ENCODE data around the gene USP49.
"Not testable (repeated sequence)": the region's sequence is repeated elsewhere in the genome, so short reads cannot be mapped to it uniquely, and the experiment has no call there.

USP49 gene

GRCh38 chr6:41836022-41836659 lies 59.0 kb downstream of the USP49 start:
- in situ Hi-C loops (cut with HindIII; ENCODE audit: low pct_unique_long_range_greater_than_20kb, low sequenced_read_pairs): no loop called here
- TF ChIP-seq JUND (IDR thresholded peaks at IDR 0.05; ENCODE audit: low read depth): no peak
- DNase-seq (ENCODE audit: low read depth in 1 of 2, low spot score in 1 of 2): no peak

GRCh38 chr6:41832263-41832662 lies 62.9 kb downstream of the USP49 start:
- TF ChIP-seq JUND (IDR thresholded peaks at IDR 0.05; ENCODE audit: low read depth): no peak
- in situ Hi-C loops (cut with HindIII; ENCODE audit: low pct_unique_long_range_greater_than_20kb, low sequenced_read_pairs): no loop called here
- no peak for DNase-seq (ENCODE audit: low read depth in 1 of 2, low spot score in 1 of 2)

GRCh38 chr6:41826343-41827022 lies 68.7 kb downstream of the USP49 start:
- TF ChIP-seq JUND (IDR thresholded peaks at IDR 0.05; ENCODE audit: low read depth): no peak
- DNase-seq (ENCODE audit: low read depth in 1 of 2, low spot score in 1 of 2): no peak
- in situ Hi-C loops (cut with HindIII; ENCODE audit: low pct_unique_long_range_greater_than_20kb, low sequenced_read_pairs): no loop called here

GRCh38 chr6:41824571-41825569 lies 70.3 kb downstream of the USP49 start:
- no peak for TF ChIP-seq JUND (IDR thresholded peaks at IDR 0.05; ENCODE audit: low read depth)
- peak in 1 of 2 experiments; percentile 66 for DNase-seq (ENCODE audit: low read depth in 1 of 2, low spot score in 1 of 2)
- in situ Hi-C loops (cut with HindIII; ENCODE audit: low pct_unique_long_range_greater_than_20kb, low sequenced_read_pairs): no loop called here

- TF ChIP-seq JUND (IDR thresholded peaks at IDR 0.05; ENCODE audit: low read depth): no peak
- DNase-seq (ENCODE audit: low read depth in 1 of 2, low spot score in 1 of 2): no peak
- in situ Hi-C loops (cut with HindIII; ENCODE audit: low pct_unique_long_range_greater_than_20kb, low sequenced_read_pairs): no loop called here
Measured at GRCh38 chr6:41823178-41823577, 72.0 kb downstream of the USP49 start.

GRCh38 chr6:41822021-41822420 lies 73.2 kb downstream of the USP49 start:
- no peak for DNase-seq (ENCODE audit: low read depth in 1 of 2, low spot score in 1 of 2)
- in situ Hi-C loops (cut with HindIII; ENCODE audit: low pct_unique_long_range_greater_than_20kb, low sequenced_read_pairs): no loop called here
- TF ChIP-seq JUND (IDR thresholded peaks at IDR 0.05; ENCODE audit: low read depth): no peak

- no peak for TF ChIP-seq JUND (IDR thresholded peaks at IDR 0.05; ENCODE audit: low read depth)
- in situ Hi-C loops (cut with HindIII; ENCODE audit: low pct_unique_long_range_greater_than_20kb, low sequenced_read_pairs): no loop called here
- DNase-seq (ENCODE audit: low read depth in 1 of 2, low spot score in 1 of 2): no peak
Measured at GRCh38 chr6:41821266-41821665, 73.9 kb downstream of the USP49 start.

- in situ Hi-C loops (cut with HindIII; ENCODE audit: low pct_unique_long_range_greater_than_20kb, low sequenced_read_pairs): no loop called here
- no peak for DNase-seq (ENCODE audit: low read depth in 1 of 2, low spot score in 1 of 2)
- no peak for TF ChIP-seq JUND (IDR thresholded peaks at IDR 0.05; ENCODE audit: low read depth)
Measured at GRCh38 chr6:41818271-41819054, 76.7 kb downstream of the USP49 start.

GRCh38 chr6:41815587-41815986 lies 79.6 kb downstream of the USP49 start:
- no peak for DNase-seq (ENCODE audit: low read depth in 1 of 2, low spot score in 1 of 2)
- no peak for TF ChIP-seq JUND (IDR thresholded peaks at IDR 0.05; ENCODE audit: low read depth)
- in situ Hi-C loops (cut with HindIII; ENCODE audit: low pct_unique_long_range_greater_than_20kb, low sequenced_read_pairs): no loop called here

GRCh38 chr6:41814629-41815028 lies 80.5 kb downstream of the USP49 start:
- in situ Hi-C loops (cut with HindIII; ENCODE audit: low pct_unique_long_range_greater_than_20kb, low sequenced_read_pairs): no loop called here
- TF ChIP-seq JUND (IDR thresholded peaks at IDR 0.05; ENCODE audit: low read depth): no peak
- DNase-seq (ENCODE audit: low read depth in 1 of 2, low spot score in 1 of 2): no peak

- DNase-seq (ENCODE audit: low read depth in 1 of 2, low spot score in 1 of 2): no peak
- in situ Hi-C loops (cut with HindIII; ENCODE audit: low pct_unique_long_range_greater_than_20kb, low sequenced_read_pairs): no loop called here
- TF ChIP-seq JUND (IDR thresholded peaks at IDR 0.05; ENCODE audit: low read depth): no peak
Measured at GRCh38 chr6:41813956-41814355, 81.2 kb downstream of the USP49 start.

- in situ Hi-C loops (cut with HindIII; ENCODE audit: low pct_unique_long_range_greater_than_20kb, low sequenced_read_pairs): no loop called here
- no peak for DNase-seq (ENCODE audit: low read depth in 1 of 2, low spot score in 1 of 2)
- no peak for TF ChIP-seq JUND (IDR thresholded peaks at IDR 0.05; ENCODE audit: low read depth)
Measured at GRCh38 chr6:41813469-41813868, 81.7 kb downstream of the USP49 start.

- in situ Hi-C loops (cut with HindIII; ENCODE audit: low pct_unique_long_range_greater_than_20kb, low sequenced_read_pairs); DNase-seq (ENCODE audit: low read depth in 1 of 2, low spot score in 1 of 2): not testable (repeated sequence)
Measured at GRCh38 chr6:41811946-41812345, 83.2 kb downstream of the USP49 start.
